SK-N-SH (cell line): ENCODE data around the gene CPT1C. TPM values are rescaled to one million over a fixed set of nuclear protein-coding genes. Genes with fewer than 3 reads are reported as not detected.

ENCODE experiments used
- CTCF ChIA-PET: fragments of 300-600, 350-600 bp; formaldehyde crosslinking; extraction: SDS; loops from one replicate; lab custom pipeline; 2021; lab: Yijun Ruan, JAX
- POLR2A ChIA-PET: fragments of 350-600 bp; sonication (Branson Sonifier 250); formaldehyde crosslinking; extraction: SDS; loops from one replicate; lab custom pipeline; 2020; ENCODE audit warnings: antibody characterized with exemption, inconsistent platforms; lab: Yijun Ruan, JAX
- DNase-seq: peaks from one replicate; pipeline ENCODE4 v3.0.0; 2012
- H2AFZ ChIP-seq: fragments of 200-600 bp; sonication (generic); 2 replicates; pipeline ENCODE4 v1.8.1; 2016; ENCODE audit warnings: antibody characterized with exemption, mild to moderate bottlenecking, low read depth
- H3F3A ChIP-seq: fragments of 200-600 bp; sonication (generic); replicated peaks from 2 replicates; pipeline ENCODE3; 2016; ENCODE audit warnings: antibody characterized with exemption, mild to moderate bottlenecking; ENCODE audit not compliant: insufficient read depth
- H3K27ac ChIP-seq, 2 experiments: fragments of 200-500 bp in 1 of 2; fragments of 200-600 bp in 1 of 2; sonication (Bioruptor generic) in 1 of 2; sonication (generic), shearing (Covaris generic) in 1 of 2; 2 replicates each; pipeline versions ENCODE4 v1.5.1 to v1.6.1; 2014 to 2016; ENCODE audit warnings: low read depth in 2 of 2, inconsistent platforms in 1 of 2, low read length in 1 of 2, mild to moderate bottlenecking in 1 of 2, mixed read lengths in 1 of 2
- H3K27me3 ChIP-seq: fragments of 200-600 bp; sonication (generic), shearing (Covaris generic); 2 replicates; pipeline ENCODE4 v1.6.1; 2016; ENCODE audit warnings: mixed run types; ENCODE audit not compliant: insufficient read depth
- H3K36me3 ChIP-seq, 2 experiments: fragments of 200-500 bp in 1 of 2; fragments of 200-600 bp in 1 of 2; sonication (Bioruptor generic) in 1 of 2; sonication (generic) in 1 of 2; replicated peaks in 1 of 2; 2 replicates each; pipeline versions ENCODE3 to v1.5.1; 2014 to 2016; ENCODE audit warnings: low read length in 1 of 2, mild to moderate bottlenecking in 1 of 2; ENCODE audit not compliant: insufficient read depth in 2 of 2, control insufficient read depth in 1 of 2
- H3K4me1 ChIP-seq, 2 experiments: fragments of 200-500 bp in 1 of 2; fragments of 200-600 bp in 1 of 2; sonication (Bioruptor generic) in 1 of 2; sonication (generic), shearing (Covaris generic) in 1 of 2; 2 replicates each; pipeline versions ENCODE4 v1.5.1 to v1.6.1; 2014 to 2016; ENCODE audit warnings: low read depth in 1 of 2, low read length in 1 of 2, mixed run types in 1 of 2; ENCODE audit not compliant: insufficient read depth in 2 of 2, control insufficient read depth in 1 of 2
- H3K4me2 ChIP-seq: fragments of 200-600 bp; sonication (generic), shearing (Covaris generic); 2 replicates; pipeline ENCODE4 v1.6.1; 2017; ENCODE audit warnings: mixed run types
- H3K4me3 ChIP-seq, 2 experiments: fragments of 200-500 bp in 1 of 2; fragments of 200-600 bp in 1 of 2; sonication (Bioruptor generic) in 1 of 2; sonication (generic), shearing (Covaris generic) in 1 of 2; 2 replicates each; pipeline versions ENCODE4 v1.5.1 to v1.8.1; 2014 to 2016; ENCODE audit warnings: low read depth in 2 of 2, inconsistent platforms in 1 of 2, low read length in 1 of 2, mild to moderate bottlenecking in 1 of 2, mixed read lengths in 1 of 2, moderate library complexity in 1 of 2
- H3K79me2 ChIP-seq: fragments of 200-600 bp; sonication (generic); 2 replicates; pipeline ENCODE4 v1.8.1; 2017; ENCODE audit warnings: mild to moderate bottlenecking; ENCODE audit not compliant: insufficient read depth
- H3K9ac ChIP-seq: fragments of 200-600 bp; sonication (generic); 2 replicates; pipeline ENCODE4 v1.6.1; 2017; ENCODE audit warnings: mixed run types
- H3K9me2 ChIP-seq: fragments of 200-600 bp; sonication (generic); 2 replicates; pipeline ENCODE4 v1.6.1; 2017; ENCODE audit warnings: mixed run types
- H3K9me3 ChIP-seq: fragments of 200-600 bp; sonication (generic); 2 replicates; pipeline ENCODE4 v1.6.1; 2017; ENCODE audit warnings: mixed run types, mild to moderate bottlenecking, moderate library complexity
- H4K20me1 ChIP-seq: fragments of 200-600 bp; sonication (generic); 2 replicates; pipeline ENCODE4 v1.6.1; 2017; ENCODE audit warnings: mild to moderate bottlenecking, mixed run types; ENCODE audit not compliant: insufficient read depth
- FOXM1 ChIP-seq: IDR thresholded peaks from 2 replicates; pipeline ENCODE4 v1.4.0; 2012; ENCODE audit warnings: low read depth, mild to moderate bottlenecking
- GATA2 ChIP-seq: sonication (generic); formaldehyde crosslinking; IDR thresholded peaks from 2 replicates; pipeline ENCODE4 v1.5.0; 2020; ENCODE audit warnings: mild to moderate bottlenecking, missing genetic modification reagents
- MEF2A ChIP-seq: IDR thresholded peaks from 2 replicates; pipeline ENCODE4 v1.4.0; 2012; ENCODE audit warnings: low read depth, borderline replicate concordance
- NFIC ChIP-seq: IDR thresholded peaks from 2 replicates; pipeline ENCODE4 v1.4.0; 2012; ENCODE audit warnings: borderline replicate concordance
- POLR2AphosphoS5 ChIP-seq: IDR thresholded peaks from 2 replicates; pipeline ENCODE4 v1.6.1; 2012; ENCODE audit warnings: low read depth, low read length
- RAD21 ChIP-seq: IDR thresholded peaks from 2 replicates; pipeline ENCODE4 v1.6.1; 2012; ENCODE audit warnings: mild to moderate bottlenecking, low read length
- SIN3A ChIP-seq: IDR thresholded peaks from 2 replicates; pipeline ENCODE4 v1.6.1; 2012; ENCODE audit warnings: low read depth, mild to moderate bottlenecking, low read length, moderate library complexity, borderline replicate concordance
- TEAD4 ChIP-seq: IDR thresholded peaks from 2 replicates; pipeline ENCODE4 v1.4.0; 2012; ENCODE audit warnings: mild to moderate bottlenecking, borderline replicate concordance; ENCODE audit not compliant: insufficient read depth
- USF2 ChIP-seq: fragments of 150-350 bp; IDR thresholded peaks from 2 replicates; pipeline ENCODE4 v1.6.1; 2017; ENCODE audit warnings: antibody characterized with exemption, low read length, low read depth, borderline replicate concordance
- YY1 ChIP-seq: IDR thresholded peaks from 2 replicates; pipeline ENCODE4 v1.4.0; 2012; ENCODE audit warnings: low read depth, mild to moderate bottlenecking
- WGBS: methylation state at CpG from one replicate; pipeline ENCODE4 v1.1.6; 2017; ENCODE audit warnings: low lambda C conversion rate; 5-methylcytosine and 5-hydroxymethylcytosine counted together
- polyA plus RNA-seq, 3 experiments: library from polyadenylated mRNA; depleted of rRNA; stranded (reverse); fragments of >200 nt; gene quantifications; 2 replicates each; pipeline ENCODE4 v1.2.3, GENCODE V29; 2012
- TF ChIP-seq, protein P1 (sequence below): fragments of 200-600 bp; sonication (generic); IDR thresholded peaks from 2 replicates; pipeline ENCODE4 v1.6.1; 2017; ENCODE audit warnings: antibody characterized with exemption, mild to moderate bottlenecking, moderate library complexity

The CPT1C gene
- polyA plus RNA-seq, 1 of the 3 experiments (the other 2 are of a cell fraction): 139 TPM

DNA sequence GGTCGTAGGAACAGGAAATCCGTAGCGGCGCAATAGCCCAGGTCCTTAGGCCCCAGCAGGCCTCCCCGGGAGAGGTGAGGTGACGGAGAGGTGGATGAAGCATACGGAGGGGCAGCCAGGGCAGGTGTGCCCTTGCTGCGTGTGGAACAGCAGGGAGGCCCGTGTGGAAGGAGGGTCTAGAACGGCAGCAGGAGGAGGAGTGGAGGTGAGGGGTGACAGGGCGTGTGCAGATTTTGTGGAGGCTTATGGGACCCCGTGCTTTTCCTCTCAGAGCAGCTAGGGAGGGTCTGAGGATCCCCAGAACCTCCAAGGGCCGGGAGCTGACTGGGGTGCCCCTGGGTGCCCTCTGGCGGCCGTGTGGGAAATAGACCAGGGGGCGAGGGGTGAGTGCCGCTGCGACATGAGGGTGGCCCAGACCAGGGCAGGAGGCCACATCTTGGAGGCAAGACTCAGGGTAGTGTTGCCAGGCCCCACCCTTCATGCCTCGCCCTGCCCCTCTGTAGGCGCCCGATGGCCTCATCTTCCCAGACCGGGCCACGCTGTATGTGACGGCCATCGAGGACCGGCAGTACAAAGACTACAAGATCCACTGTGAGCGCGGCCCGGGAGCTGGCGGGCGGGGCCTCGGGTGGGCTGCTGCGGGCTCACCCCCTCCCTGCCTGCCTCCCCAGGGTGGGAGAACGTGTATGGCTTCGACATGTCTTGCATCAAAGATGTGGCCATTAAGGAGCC lies 6.5 kb upstream of the CPT1C start:
- Histone ChIP-seq H3K9ac (no peak overlapping the region), H3K9me3 (no peaks in the 10 kb centered on the region), H3K27me3 (no peaks in the 10 kb centered on the region), H3K4me3 (no peak overlapping the region), H3K4me1 (peaks cover 15 to 19% of the 10 kb centered on the region in 2 experiments; a peak in 3 of 4 replicates), H3K27ac (no peak overlapping the region)
- TF ChIP-seq SIN3A: no peak
- TF ChIP-seq, protein P1, sequence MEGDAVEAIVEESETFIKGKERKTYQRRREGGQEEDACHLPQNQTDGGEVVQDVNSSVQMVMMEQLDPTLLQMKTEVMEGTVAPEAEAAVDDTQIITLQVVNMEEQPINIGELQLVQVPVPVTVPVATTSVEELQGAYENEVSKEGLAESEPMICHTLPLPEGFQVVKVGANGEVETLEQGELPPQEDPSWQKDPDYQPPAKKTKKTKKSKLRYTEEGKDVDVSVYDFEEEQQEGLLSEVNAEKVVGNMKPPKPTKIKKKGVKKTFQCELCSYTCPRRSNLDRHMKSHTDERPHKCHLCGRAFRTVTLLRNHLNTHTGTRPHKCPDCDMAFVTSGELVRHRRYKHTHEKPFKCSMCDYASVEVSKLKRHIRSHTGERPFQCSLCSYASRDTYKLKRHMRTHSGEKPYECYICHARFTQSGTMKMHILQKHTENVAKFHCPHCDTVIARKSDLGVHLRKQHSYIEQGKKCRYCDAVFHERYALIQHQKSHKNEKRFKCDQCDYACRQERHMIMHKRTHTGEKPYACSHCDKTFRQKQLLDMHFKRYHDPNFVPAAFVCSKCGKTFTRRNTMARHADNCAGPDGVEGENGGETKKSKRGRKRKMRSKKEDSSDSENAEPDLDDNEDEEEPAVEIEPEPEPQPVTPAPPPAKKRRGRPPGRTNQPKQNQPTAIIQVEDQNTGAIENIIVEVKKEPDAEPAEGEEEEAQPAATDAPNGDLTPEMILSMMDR: peak; percentile 50
- TF ChIP-seq, all 33 proteins: peak for 1
- H3K36me3 ChIP-seq: peaks cover 35 to 57% of the 10 kb centered on the region in 2 experiments
- no peak overlapping the region for H2AFZ ChIP-seq
- WGBS: 90% methylated on average over 29 of the region's 35 CpGs
- ChIA-PET POLR2A (no interaction called here), CTCF (interaction anchor here (0.6 to 2.0 kb wide), 4 partner anchors 8 to 138 kb away, joined by 3 to 7 read pairs (median 4); partner anchors contain the start of gene PRMT1)
- H3F3A ChIP-seq: peaks cover 15% of the 10 kb centered on the region
- peaks cover 38% of the 10 kb centered on the region for H3K79me2 ChIP-seq
- H4K20me1 ChIP-seq: peaks cover 40% of the 10 kb centered on the region
- peak; percentile 68 for DNase-seq
- no peaks in the 10 kb centered on the region for H3K9me2 ChIP-seq
- H3K4me2 ChIP-seq: no peak overlapping the region

DNA sequence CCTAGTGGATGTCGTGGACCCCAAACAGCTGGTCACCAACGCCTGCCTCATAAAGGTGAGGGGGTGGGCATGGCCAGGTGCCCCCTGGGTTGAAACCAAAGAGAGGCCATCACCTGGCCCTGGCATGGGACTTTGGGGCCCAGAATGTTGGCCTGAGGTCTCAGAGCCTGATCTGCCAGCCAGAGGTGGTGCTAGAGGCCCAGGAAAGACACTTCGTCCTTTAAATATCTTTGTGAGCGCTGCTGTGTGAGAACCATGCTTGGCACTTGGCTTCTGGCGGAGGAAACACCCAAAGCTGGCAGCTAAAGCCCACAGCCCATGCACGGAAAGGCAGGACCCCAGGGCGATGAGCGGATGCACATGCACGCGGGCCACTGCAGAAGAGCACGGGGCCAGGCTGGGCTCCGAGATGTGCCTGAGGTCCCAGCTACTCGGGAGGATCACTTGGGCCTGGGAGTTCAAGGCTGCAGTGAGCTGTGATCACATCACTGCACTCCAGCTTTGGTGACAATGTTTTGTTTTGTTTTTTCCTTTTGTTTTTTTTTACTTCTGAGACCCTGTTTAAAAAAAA lies 5.8 kb upstream of the CPT1C start:
- peaks cover 35 to 57% of the 10 kb centered on the region in 2 experiments for H3K36me3 ChIP-seq
- no peak overlapping the region for H3K9ac ChIP-seq
- no peak for TF ChIP-seq POLR2AphosphoS5
- no peak for TF ChIP-seq MEF2A
- no peak for TF ChIP-seq TEAD4
- no peak for TF ChIP-seq YY1
- no peak for TF ChIP-seq RAD21
- TF ChIP-seq FOXM1: no peak
- TF ChIP-seq GATA2 (CRISPR knock-in tag): no peak
- TF ChIP-seq, protein P1: no peak
- TF ChIP-seq NFIC: no peak
- TF ChIP-seq USF2: no peak
- POLR2A ChIA-PET: no interaction called here
- no peak overlapping the region for H3K4me2 ChIP-seq
- H3F3A ChIP-seq: peaks cover 15% of the 10 kb centered on the region
- H3K4me3 ChIP-seq: no peak overlapping the region
- no peaks in the 10 kb centered on the region for H3K9me2 ChIP-seq
- H3K79me2 ChIP-seq: peaks cover 32% of the 10 kb centered on the region
- peaks cover 34% of the 10 kb centered on the region for H4K20me1 ChIP-seq
- no peaks in the 10 kb centered on the region for H3K9me3 ChIP-seq
- H3K4me1 ChIP-seq: peaks cover 11 to 19% of the 10 kb centered on the region in 2 experiments; a peak in 3 of 4 replicates
- 89% methylated on average over 7 of the region's 13 CpGs for WGBS
- no peak overlapping the region for H3K27ac ChIP-seq
- H2AFZ ChIP-seq: no peak overlapping the region
- CTCF ChIA-PET: interaction anchor here (1.3 to 2.0 kb wide), 3 partner anchors 9 to 182 kb away, joined by 3 to 7 read pairs (median 4); partner anchors contain the start of gene PRMT1
- no peaks in the 10 kb centered on the region for H3K27me3 ChIP-seq
- no peak for DNase-seq
